ENCODE data around the gene DAPK2. TPM values are rescaled to one million over a fixed set of nuclear protein-coding genes. Genes with fewer than 3 reads are reported as not detected.
A peak's percentile ranks its signal among the peaks of the same experiment; 100 is the strongest.

Gene DAPK2
- total and polyA plus RNA-seq, 2 donors (not counting 1 experiment from before 2014, with no cell fraction given), result 8.3 to 31.9 TPM

DNA sequence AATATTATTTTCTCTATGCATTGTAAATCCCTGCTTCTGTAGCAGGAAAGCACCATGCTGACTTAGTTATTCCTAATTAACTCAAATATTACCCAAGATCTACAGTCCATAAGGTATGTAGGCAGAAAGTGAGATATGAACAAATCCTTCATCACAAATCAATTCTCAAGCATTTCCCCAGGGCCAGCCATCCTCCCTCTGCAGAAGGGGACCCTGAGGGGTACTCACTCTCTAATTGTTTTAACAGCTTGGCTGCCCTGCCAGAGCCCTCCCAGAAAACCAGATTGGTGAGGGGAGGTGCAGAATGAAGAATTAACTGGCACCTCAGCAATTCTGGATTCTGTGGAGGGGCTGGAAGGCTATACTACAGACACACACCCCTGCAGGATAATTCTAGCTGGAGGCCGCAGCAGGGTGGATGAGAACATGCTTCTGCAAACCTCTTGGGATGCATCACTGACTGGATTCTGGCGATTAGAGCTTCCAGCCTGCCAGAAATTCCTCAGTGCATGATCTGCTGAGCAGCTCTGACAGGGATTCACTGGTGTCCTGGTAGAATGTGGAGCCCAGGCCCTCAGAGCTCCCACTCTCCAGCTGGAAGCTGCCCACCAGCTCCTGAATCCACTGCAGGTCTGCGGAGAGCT, 123.9 kb downstream of the DAPK2 start:
- Histone ChIP-seq H3K27me3 (replicated peaks in 1 of 4; ENCODE audit: control extremely low read depth in 1 of 4, control insufficient read depth in 3 of 4, insufficient read depth in 4 of 4, low read length in 3 of 4) (no peaks in the 10 kb centered on the region), H2AFZ (ENCODE audit: insufficient read depth, low read depth, low read length, poor library complexity, severe bottlenecking) (no peak overlapping the region), H3K27ac (ENCODE audit: low read length in 2 of 2) (no peak overlapping the region), H3K79me2 (ENCODE audit: control insufficient read depth, insufficient read depth, low read length) (no peaks in the 10 kb centered on the region), H3K4me3 (ENCODE audit: control extremely low read depth in 1 of 5, extremely low read depth in 1 of 5, insufficient read depth in 1 of 5, low read depth in 2 of 5, low read length in 4 of 5) (no peak overlapping the region), H3K4me2 (replicated peaks; ENCODE audit: low read depth, low read length, poor library complexity, severe bottlenecking) (no peak overlapping the region), H3K9me3 (ENCODE audit: control extremely low read depth in 1 of 3, control insufficient read depth in 2 of 3, insufficient read depth in 1 of 3, low read length in 2 of 3) (no peaks in the 10 kb centered on the region), H4K20me1 (ENCODE audit: control insufficient read depth, insufficient read depth, low read length, poor library complexity, severe bottlenecking) (no peaks in the 10 kb centered on the region), H3K9ac (ENCODE audit: low read length) (no peak overlapping the region), H3K4me1 (ENCODE audit: control insufficient read depth in 2 of 2, insufficient read depth in 2 of 2, low read length in 2 of 2) (no peaks in the 10 kb centered on the region), H3K36me3 (replicated peaks in 1 of 2; ENCODE audit: control extremely low read depth in 1 of 2, control insufficient read depth in 1 of 2, extremely low read depth in 1 of 2, insufficient read depth in 2 of 2, low read length in 1 of 2) (no peaks in the 10 kb centered on the region)
- Mint-ChIP-seq H3K4me3 (no peak overlapping the region), H3K27ac (no peak overlapping the region), H3K9me3 (ENCODE audit: insufficient read depth) (no peaks in the 10 kb centered on the region), H3K27me3 (no peaks in the 10 kb centered on the region), H3K4me1 (peaks cover 8% of the 10 kb centered on the region)
- no peak for ATAC-seq (ENCODE audit: low read depth)
- ChIA-PET POLR2A (interaction anchor here (0.6 kb wide), 1 partner anchor 37 kb away, joined by 4 read pairs; no protein-coding TSS in a partner anchor), CTCF (interaction anchor here (0.8 kb wide), 1 partner anchor 32 kb away, joined by 3 read pairs; no protein-coding TSS in a partner anchor)
- intact Hi-C loops (cut with micrococcal nuclease), result no loop called here
- 96% methylated on average over 2 of the region's 3 CpGs for WGBS (ENCODE audit: insufficient coverage)
- DNase-seq, result no peak
- TF ChIP-seq EZH2 (IDR thresholded peaks at IDR 0.05; ENCODE audit: borderline replicate concordance, insufficient read depth, low read depth, low read length, poor library complexity, severe bottlenecking), result no peak
- TF ChIP-seq, protein P1, sequence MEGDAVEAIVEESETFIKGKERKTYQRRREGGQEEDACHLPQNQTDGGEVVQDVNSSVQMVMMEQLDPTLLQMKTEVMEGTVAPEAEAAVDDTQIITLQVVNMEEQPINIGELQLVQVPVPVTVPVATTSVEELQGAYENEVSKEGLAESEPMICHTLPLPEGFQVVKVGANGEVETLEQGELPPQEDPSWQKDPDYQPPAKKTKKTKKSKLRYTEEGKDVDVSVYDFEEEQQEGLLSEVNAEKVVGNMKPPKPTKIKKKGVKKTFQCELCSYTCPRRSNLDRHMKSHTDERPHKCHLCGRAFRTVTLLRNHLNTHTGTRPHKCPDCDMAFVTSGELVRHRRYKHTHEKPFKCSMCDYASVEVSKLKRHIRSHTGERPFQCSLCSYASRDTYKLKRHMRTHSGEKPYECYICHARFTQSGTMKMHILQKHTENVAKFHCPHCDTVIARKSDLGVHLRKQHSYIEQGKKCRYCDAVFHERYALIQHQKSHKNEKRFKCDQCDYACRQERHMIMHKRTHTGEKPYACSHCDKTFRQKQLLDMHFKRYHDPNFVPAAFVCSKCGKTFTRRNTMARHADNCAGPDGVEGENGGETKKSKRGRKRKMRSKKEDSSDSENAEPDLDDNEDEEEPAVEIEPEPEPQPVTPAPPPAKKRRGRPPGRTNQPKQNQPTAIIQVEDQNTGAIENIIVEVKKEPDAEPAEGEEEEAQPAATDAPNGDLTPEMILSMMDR (IDR thresholded peaks at IDR 0.05), result no peak

DNA sequence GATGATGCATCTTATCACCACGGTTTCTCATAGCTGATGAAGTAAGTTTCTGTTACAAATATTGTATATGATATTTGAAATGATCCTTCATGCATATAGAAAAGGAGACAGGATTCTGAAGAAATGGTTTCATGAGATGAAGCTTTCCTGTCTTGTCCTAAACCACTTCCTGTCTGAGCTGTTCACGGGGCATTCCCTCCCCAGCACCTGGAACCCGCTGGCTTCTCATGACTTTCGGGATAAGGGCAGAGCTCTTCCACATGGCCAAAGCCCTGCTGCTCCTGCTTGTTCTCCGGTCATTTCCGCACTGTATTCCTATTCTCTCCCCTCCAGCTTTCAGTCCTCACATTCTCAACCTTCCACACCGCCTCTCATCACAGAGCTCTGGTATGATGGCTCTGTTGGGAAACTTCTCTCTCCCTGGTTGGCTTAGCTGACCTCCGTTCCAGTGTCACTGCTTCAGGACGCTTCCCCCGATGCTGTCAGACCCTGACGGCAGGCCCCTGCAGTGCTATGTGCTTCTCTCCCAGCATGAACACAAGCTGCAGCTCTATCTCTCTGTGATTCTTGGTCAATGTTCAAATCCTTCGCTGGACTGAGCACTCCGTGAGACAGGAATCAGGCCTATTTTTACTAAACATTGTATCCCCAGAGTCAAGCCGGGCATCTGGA, 125.6 kb downstream of the DAPK2 start:
- H3K79me2 ChIP-seq (ENCODE audit: control insufficient read depth, insufficient read depth, low read length), result no peaks in the 10 kb centered on the region
- no peak overlapping the region for H2AFZ ChIP-seq (ENCODE audit: insufficient read depth, low read depth, low read length, poor library complexity, severe bottlenecking)
- ChIA-PET CTCF (interaction anchor here (1.2 to 3.6 kb wide), 4 partner anchors 25 to 147 kb away, joined by 3 to 11 read pairs (median 6); partner anchors contain the start of gene DAPK2), POLR2A (no interaction called here)
- peak overlapping the region; percentile 59 for H3K27ac Mint-ChIP-seq
- no peak overlapping the region for H3K4me3 Mint-ChIP-seq
- H3K4me2 ChIP-seq (replicated peaks; ENCODE audit: low read depth, low read length, poor library complexity, severe bottlenecking), result no peak overlapping the region
- DNase-seq (no peak), ATAC-seq (ENCODE audit: low read depth) (no peak)
- no peak overlapping the region for H3K27ac ChIP-seq (ENCODE audit: low read length in 2 of 2)
- no peaks in the 10 kb centered on the region for H3K27me3 Mint-ChIP-seq
- intact Hi-C loops (cut with micrococcal nuclease), result no loop called here
- no peak overlapping the region for H3K4me3 ChIP-seq (ENCODE audit: control extremely low read depth in 1 of 5, extremely low read depth in 1 of 5, insufficient read depth in 1 of 5, low read depth in 2 of 5, low read length in 4 of 5)
- H3K27me3 ChIP-seq (replicated peaks in 1 of 4; ENCODE audit: control extremely low read depth in 1 of 4, control insufficient read depth in 3 of 4, insufficient read depth in 4 of 4, low read length in 3 of 4), result no peaks in the 10 kb centered on the region
- H4K20me1 ChIP-seq (ENCODE audit: control insufficient read depth, insufficient read depth, low read length, poor library complexity, severe bottlenecking), result no peaks in the 10 kb centered on the region
- no peaks in the 10 kb centered on the region for H3K9me3 Mint-ChIP-seq (ENCODE audit: insufficient read depth)
- peaks cover 8% of the 10 kb centered on the region for H3K4me1 Mint-ChIP-seq
- 76% methylated on average over 9 of the region's 14 CpGs for WGBS (ENCODE audit: insufficient coverage)
- H3K36me3 ChIP-seq (replicated peaks in 1 of 2; ENCODE audit: control extremely low read depth in 1 of 2, control insufficient read depth in 1 of 2, extremely low read depth in 1 of 2, insufficient read depth in 2 of 2, low read length in 1 of 2), result no peaks in the 10 kb centered on the region
- TF ChIP-seq EZH2 (IDR thresholded peaks at IDR 0.05; ENCODE audit: borderline replicate concordance, insufficient read depth, low read depth, low read length, poor library complexity, severe bottlenecking), result no peak
- TF ChIP-seq, protein P1 (IDR thresholded peaks at IDR 0.05), result no peak
- no peaks in the 10 kb centered on the region for H3K9me3 ChIP-seq (ENCODE audit: control extremely low read depth in 1 of 3, control insufficient read depth in 2 of 3, insufficient read depth in 1 of 3, low read length in 2 of 3)
- no peaks in the 10 kb centered on the region for H3K4me1 ChIP-seq (ENCODE audit: control insufficient read depth in 2 of 2, insufficient read depth in 2 of 2, low read length in 2 of 2)
- H3K9ac ChIP-seq (ENCODE audit: low read length), result no peak overlapping the region

Measured in B cell (primary cell).